Stimulated activated CD4-positive, alpha-beta T cell treated with anti-CD3 and anti-CD28 coated beads, TNF-alpha, amount 100 ng/mL, for 1 hour (primary cell): Measurements from ENCODE around the gene TEC.

Source experiments
- DNase-seq, 3 donors: peaks; one replicate each; pipeline ENCODE4 v3.0.0-alpha.2; 2020; ENCODE audit warnings: low read depth in 3 of 3, low spot score in 1 of 3

The TEC gene

DNA sequence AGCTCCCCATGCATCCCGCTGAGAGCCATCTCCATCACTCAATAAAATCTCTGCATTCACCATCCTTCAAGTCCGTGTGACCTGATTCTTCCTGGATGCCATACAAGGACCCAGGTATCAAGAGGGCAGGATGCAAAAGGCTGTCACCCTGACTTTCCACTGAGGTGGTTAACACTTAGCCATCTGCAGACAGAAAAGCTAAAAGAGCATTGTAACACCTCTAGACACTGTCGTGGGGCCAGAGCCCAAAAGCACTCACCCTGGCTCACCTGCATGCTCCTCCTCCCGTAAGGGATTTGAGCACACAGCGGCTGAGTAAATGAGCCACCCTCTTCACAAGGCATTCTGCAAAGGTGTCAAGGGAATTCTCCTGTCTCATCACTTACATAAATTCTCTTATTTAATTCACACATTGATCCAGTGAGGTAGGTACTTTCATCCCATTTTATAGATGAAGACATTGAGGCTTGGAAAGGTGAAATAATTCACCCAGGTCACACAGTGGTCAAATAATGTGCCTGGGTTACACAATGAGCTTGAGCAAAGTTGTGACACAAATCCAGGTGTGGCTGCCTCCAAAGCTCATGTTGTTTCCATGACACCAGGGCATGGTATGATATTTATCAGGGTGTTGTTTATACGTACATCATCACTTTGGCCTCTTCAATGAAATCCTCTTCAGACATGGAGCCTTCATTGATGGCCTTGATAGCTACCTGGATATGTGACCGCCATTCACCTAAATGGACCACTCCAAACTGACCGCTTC is 183.6 kb downstream of the TEC start:
- no peak for DNase-seq
